ENCODE results near the gene C11orf58.
A peak's percentile ranks its signal among the peaks of the same experiment; 100 is the strongest.

The C11orf58 gene

DNA sequence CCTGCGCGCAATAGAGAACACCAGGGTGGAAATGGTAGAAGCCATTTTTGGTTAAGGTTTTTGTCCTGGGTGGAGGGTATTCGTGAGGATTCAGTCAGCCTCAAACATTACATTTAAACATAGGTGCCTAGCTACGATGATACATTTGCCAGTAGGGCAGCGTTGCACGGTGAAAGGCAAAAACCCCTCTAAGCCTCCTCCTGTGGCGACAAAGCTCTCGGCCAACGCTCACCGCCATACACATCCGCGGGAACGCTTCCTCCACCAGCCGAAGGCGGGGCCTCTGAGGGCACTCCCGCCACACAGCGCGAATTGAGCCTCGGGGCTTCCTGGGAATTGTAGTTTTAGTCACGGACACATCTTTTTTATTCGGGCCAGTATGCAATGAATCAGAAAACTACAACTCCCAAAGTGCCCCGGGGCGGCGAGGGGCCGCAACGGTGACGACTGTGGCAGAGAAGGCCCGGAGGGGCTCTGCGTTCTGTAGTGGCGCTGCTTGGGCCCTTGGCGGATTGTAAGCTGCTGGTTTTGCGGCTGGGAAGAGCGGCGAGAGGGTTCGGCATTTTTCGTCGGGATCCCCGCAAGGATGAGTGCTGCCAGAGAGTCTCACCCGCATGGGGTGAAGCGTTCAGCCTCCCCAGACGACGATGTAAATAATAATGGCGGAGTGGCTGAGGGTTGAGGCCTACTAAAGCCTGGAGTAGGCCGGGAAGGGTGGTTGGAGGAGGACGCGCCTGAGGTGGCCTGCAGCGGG, at the start of gene C11orf58:
C11orf58 (plus strand) TSS at position 455 of the 754 bp plus-strand sequence; CDS start at position 587, 132 bp downstream.
- peak; percentile 99 for DNase-seq

DNA sequence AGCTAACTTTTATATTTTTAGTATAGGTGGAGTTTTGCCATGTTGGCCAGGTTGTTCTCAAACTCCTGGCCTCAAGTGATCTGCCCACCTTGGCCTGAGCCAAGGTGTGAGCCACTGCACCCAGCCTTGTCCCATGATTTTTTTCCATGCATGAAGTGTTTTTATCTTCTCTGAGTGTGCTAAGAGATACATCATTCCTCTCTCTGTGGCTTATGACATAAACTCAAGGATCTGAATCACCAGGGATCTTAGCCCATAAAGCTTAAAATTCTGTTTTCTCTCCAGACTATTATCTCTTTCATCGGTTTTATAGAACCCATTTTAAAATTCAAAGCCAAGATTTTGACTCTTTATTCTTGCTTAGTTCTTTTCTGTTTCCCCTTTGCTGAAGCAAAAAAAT, 48.4 kb upstream of the C11orf58 start:
- DNase-seq, result no peak

- no peak for DNase-seq
Measured at GRCh38 chr11:16703795-16704194, 34.7 kb upstream of the C11orf58 start.

GRCh38 chr11:16713594-16713993, 24.9 kb upstream of the C11orf58 start:
- no peak for DNase-seq

DNA sequence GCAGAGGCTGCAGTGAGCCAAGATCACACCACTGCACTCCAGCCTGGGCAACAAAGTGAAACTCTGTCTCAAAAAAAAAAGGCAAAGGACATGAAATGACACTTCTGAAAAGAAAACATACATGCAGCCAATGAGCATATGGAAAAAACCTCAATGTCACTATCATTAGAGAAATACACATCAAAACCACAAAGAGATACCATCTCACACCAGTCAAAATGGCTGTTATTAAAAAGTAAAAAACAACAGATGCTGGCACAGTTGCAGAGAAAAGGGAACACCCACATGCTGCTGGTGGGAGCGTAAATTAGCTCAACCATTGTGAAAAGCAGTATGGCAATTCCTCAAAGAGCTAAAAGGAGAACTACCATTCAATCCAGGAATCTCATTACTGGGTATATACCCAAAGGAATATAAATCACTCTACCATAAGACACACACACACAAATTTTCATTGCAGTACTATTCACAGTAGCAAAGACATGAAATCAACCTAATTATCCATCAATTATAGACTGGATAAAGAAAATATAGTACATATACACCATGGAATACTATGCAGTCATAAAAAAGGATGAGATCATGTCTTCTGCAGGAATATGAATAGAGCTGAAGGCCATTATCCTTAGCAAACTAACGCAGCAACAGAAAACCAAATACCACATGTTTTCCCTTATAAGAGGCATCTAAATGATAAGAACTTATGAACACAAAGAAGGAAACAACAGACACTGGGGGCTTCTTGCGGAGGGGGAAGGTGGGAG, 15.7 kb upstream of the C11orf58 start:
- DNase-seq, result no peak

DNA sequence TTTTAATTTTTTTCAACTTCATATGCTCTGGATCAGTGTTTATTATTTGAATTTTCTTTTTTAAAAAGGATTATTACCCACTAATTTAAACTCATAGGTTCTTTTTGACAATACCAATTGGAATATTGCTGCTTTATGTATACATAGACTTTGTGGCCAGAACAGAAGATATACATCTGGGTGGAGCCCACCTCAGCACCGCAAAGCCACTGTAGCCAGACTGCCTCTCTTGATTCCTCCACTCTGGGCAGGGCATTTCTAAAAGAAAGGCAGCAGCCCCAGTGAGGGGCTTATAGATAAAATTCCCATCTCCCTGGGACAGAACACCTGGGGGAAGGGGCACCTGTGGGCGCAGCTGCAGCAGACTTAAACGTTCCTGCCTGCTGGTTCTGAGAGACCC, 10.6 kb upstream of the C11orf58 start:
- no peak for DNase-seq

DNA sequence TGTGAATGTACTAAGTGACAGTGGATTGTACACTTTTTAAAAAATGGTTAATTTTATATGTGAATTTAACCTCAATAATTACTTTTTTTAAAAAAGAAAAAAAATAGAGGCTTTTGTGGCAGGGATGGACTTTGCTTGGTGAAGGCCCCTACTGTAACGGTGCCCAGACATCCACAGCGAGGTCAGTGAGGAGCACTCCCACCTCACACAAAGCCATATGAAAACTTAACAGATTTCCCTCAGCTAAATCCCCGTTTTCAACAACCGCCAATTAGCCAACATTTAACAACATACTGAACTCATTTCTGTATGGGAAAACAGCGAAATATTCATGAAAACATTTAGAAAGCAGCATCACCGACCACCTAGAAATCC, 642 bp upstream of the C11orf58 start:
- DNase-seq, result no peak

DNA sequence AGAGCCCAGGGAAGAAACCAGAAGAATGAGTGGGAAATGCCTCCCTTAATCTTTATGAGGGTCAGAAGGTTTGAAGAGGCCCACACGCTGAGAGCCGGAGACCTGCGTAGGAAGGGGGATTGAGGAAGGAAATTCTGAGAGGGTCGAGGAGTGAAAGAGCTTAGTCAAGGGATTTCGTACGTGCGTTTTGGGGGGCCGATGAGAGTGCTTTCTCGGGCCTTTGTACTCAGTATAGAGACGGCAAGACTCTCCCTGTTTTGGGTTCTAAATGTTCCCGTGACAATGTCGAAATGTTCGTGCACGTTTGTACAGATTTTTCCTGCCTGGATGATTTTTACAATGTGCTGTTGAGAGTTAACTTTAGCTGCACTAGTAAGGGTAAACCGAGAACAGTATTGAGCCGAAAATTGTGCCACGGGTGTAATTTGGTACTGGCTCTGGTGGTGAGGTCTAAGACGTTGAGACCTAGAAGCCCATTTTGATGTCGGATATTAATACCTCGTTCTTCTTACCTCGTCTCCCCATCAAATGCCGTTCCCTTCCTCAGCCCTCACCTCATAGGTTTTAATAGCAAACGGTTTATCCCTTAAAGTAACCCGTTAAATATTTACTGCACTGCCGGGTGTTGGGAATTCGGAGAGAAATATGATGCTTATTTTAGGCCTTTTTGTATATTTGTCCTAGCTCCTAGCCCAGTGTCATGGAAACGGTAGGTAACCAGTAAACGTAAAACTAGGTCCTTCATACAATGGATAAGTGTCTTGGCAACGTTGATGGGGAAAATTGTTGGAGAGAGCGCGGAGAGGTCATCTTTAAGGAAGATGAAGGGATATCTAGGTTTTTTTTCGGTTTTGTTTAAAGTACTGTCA, 734 bp downstream of the C11orf58 start:
- DNase-seq, result peak; percentile 26 to 46

DNA sequence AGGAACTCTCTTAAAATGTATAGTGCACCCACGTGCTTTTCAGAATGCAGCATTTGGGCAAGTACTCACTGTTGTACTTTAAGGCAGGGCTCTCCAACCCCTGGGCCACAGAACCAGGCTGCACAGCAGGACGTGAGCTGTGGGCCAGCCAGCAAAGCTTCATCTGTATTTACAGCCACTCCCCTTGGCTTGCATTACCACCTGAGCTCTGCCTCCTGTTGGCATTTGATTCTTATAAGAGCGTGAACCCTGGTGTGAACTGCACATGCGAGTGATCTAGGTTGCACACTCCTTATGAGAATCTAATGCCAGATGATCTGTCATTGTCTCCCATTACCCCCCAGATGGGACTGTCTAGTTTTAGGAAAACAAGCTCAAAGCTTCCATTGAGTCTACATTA, 3.0 kb downstream of the C11orf58 start:
- no peak for DNase-seq

GRCh38 chr11:16743478-16743877, 5.0 kb downstream of the C11orf58 start:
- DNase-seq, result no peak

- DNase-seq, result no peak
Measured at GRCh38 chr11:16744128-16744725, 5.8 kb downstream of the C11orf58 start.

DNA sequence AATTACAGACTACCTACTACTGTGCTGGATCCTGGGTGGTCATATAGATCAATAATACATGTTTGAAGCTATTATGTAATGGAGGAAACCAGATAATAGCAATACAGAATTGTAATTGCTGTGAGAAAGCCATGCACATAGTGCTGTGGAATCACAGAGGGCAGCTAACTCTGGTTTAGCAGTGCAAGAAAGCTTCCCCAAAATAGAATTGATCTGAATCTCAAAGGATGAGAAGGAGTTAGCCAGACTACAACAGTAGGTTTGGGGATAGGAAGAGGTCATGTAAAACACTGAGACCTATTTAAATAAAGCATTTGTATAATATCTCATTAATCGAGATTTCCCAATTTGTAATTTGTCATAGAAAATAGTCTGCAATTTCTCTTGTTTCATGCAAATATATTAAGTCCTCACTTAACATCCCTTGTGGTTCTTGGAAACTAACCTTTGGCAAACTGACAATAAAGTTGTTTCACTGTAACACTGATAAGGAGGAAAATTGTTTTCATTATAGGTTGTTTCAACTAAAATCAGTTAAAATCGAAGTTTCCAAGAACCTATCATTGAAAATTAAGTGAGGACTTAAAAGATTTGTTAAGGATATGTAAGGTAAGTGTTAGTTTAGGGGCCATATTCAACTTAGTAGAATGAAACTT, 7.6 kb downstream of the C11orf58 start:
- DNase-seq, result no peak

GRCh38 chr11:16749092-16749491, 10.6 kb downstream of the C11orf58 start:
- DNase-seq, result no peak

GRCh38 chr11:16749666-16750065, 11.2 kb downstream of the C11orf58 start:
- DNase-seq, result no peak

DNA sequence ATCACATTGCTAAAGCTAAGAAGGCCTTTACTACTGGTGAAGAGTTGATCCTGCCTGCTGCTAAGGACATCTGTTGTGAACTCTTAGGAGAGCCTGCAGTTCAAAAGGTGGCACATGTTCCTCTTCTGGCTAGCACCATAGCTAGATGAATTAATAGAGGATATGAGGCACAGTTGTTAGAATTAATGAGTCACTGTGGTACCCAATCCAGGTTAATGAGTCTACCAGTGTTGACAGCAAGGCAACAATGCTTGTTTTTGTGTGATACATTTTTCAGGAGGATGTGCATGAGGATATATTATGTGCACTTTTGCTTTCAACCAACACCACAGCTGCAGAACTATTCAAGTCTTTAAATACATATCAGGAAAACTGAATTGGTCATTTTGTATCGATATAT, 12.0 kb downstream of the C11orf58 start:
- no peak for DNase-seq

- no peak for DNase-seq
Measured at GRCh38 chr11:16758382-16759024, 20.1 kb downstream of the C11orf58 start.

- no peak for DNase-seq
Measured at GRCh38 chr11:16759857-16760508, 21.5 kb downstream of the C11orf58 start.

GRCh38 chr11:16763746-16764145, 25.3 kb downstream of the C11orf58 start:
- DNase-seq, result no peak

DNA sequence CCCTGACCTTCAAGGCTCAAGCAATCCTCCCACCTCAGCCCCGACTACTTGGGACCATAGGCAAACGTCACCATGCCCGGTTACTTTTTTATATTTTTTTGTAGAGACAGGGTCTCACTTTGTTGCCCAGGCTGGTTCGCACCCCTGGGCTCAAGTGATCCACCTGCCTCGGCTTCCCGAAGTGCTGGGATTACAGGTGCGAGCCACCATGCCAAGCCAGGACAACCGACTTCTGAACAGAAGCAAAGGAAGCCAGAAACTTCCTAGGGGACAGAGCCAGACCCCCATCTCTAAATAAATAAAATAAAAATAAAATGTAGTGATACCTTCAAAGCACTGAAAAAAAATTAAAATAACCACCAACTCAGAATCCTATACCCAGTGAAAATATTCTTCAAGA, 26.4 kb downstream of the C11orf58 start:
- DNase-seq, result no peak

DNA sequence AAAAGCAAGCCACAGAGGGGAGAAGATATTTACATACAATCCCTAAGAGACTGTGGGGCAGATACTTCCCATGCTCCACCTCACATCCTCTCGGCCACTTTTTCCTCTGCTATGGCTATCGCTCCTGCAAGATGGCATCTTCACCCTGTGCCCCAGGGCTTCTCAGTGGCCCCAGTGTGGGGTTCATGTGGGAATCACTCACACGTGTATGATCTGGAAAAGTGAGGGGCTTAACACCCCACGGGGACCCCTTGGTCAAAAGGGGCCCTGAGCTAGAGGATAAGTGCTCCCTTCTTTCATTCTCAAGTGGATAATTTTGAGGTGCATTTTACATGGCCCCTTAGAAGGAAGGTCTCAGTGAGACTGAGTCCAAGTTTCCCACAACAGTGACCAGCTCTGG, 28.7 kb downstream of the C11orf58 start:
- DNase-seq, result no peak

DNA sequence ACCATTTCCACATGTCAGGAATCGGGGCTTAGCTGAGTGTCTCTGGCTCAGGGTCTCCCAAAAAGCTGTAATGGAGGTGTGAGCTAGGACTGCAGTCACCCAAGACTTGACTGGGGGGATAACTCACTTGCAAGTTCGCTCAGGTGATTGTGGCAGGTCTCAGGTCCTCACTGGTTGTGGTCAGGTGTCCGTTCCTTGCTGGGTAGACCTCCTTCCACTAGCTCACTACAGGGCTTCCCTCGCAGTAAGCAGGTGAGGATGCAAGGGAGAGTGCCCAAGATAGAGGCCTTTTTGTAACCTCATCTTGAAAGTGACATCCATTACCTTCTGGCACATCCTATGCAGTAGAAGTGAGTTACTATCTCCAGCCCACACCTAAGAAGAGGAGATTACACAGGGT, 29.5 kb downstream of the C11orf58 start:
- DNase-seq, result no peak

Measured in NCI-H526 (cell line).